ENCODE results near the gene SLC2A4RG.

DNA sequence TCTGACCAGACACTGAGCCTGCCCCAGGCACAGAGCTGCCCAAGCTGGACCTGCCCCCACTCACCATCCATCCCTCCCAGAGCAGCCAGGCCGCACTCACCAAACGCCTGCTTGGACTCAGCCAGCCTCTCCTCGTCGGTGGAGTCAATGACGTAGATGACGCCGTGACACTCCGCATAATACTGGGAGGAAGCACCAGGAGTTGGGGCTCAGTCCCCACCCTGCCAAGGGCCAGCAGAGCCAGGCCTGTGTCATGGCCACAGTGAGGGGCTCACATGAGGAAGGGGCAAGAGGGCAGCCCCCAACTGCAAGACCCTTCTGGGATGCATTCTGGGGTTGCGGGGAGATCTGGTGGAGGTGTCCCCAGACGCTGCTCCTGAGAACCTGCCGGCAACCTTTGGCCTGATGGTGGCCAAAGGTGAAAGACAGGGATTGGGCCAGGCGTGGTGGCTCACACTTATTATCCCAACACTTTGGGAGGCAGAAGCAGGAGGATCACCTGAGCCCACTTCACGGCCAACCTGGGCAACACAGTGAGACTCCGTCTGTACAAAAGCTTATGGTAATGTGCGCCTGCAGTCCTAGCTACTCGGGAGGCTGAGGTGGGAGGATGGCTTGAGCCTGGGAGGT, 37.4 kb upstream of the SLC2A4RG start:
- TF ChIP-seq, protein P1, sequence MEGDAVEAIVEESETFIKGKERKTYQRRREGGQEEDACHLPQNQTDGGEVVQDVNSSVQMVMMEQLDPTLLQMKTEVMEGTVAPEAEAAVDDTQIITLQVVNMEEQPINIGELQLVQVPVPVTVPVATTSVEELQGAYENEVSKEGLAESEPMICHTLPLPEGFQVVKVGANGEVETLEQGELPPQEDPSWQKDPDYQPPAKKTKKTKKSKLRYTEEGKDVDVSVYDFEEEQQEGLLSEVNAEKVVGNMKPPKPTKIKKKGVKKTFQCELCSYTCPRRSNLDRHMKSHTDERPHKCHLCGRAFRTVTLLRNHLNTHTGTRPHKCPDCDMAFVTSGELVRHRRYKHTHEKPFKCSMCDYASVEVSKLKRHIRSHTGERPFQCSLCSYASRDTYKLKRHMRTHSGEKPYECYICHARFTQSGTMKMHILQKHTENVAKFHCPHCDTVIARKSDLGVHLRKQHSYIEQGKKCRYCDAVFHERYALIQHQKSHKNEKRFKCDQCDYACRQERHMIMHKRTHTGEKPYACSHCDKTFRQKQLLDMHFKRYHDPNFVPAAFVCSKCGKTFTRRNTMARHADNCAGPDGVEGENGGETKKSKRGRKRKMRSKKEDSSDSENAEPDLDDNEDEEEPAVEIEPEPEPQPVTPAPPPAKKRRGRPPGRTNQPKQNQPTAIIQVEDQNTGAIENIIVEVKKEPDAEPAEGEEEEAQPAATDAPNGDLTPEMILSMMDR (IDR thresholded peaks at IDR 0.05): no peak
- no peak for TF ChIP-seq POLR2A (IDR thresholded peaks at IDR 0.05)
